GM21619 (cell line): ENCODE data around the gene MACO1.
A peak's percentile ranks its signal among the peaks of the same experiment; 100 is the strongest.

ENCODE experiments used
- ATAC-seq: cut with Tn5 transposase; IDR thresholded peaks from one replicate; pipeline ENCODE4 v1.9.1; 2021; ENCODE audit not compliant: unreplicated experiment

MACO1 gene

GRCh38 chr1:25520446-25521061 lies 89.9 kb downstream of the MACO1 start:
- no peak for ATAC-seq

- ATAC-seq = peak; percentile 61
These were observed 91.4 kb downstream of the MACO1 start for GRCh38 chr1:25522031-25522655.

GRCh38 chr1:25523542-25523941 lies 92.8 kb downstream of the MACO1 start:
- no peak for ATAC-seq

GRCh38 chr1:25524568-25525360 lies 94.1 kb downstream of the MACO1 start:
- ATAC-seq = no peak

GRCh38 chr1:25525361-25525688 lies 94.6 kb downstream of the MACO1 start:
- ATAC-seq = no peak

- no peak for ATAC-seq
These were observed 96.1 kb downstream of the MACO1 start for GRCh38 chr1:25526753-25527152.

GRCh38 chr1:25527226-25527846 lies 96.6 kb downstream of the MACO1 start:
- ATAC-seq = no peak

GRCh38 chr1:25527946-25528595 lies 97.4 kb downstream of the MACO1 start:
- ATAC-seq = no peak

- no peak for ATAC-seq
These were observed 98.3 kb downstream of the MACO1 start for GRCh38 chr1:25528881-25529517.

GRCh38 chr1:25529518-25530185 lies 99.0 kb downstream of the MACO1 start:
- ATAC-seq = no peak

GRCh38 chr1:25530186-25531081 lies 99.7 kb downstream of the MACO1 start:
- ATAC-seq = no peak

- no peak for ATAC-seq
These were observed 100.4 kb downstream of the MACO1 start for GRCh38 chr1:25531082-25531461.

- ATAC-seq = no peak
These were observed 102.3 kb downstream of the MACO1 start for GRCh38 chr1:25532970-25533369.

- no peak for ATAC-seq
These were observed 103.2 kb downstream of the MACO1 start for GRCh38 chr1:25533775-25534409.

- no peak for ATAC-seq
These were observed 103.7 kb downstream of the MACO1 start for GRCh38 chr1:25534410-25534788.

GRCh38 chr1:25536124-25536523 lies 105.4 kb downstream of the MACO1 start:
- no peak for ATAC-seq

- ATAC-seq = no peak
These were observed 106.6 kb downstream of the MACO1 start for GRCh38 chr1:25537153-25537831.

- no peak for ATAC-seq
These were observed 107.6 kb downstream of the MACO1 start for GRCh38 chr1:25538191-25538767.
